IMR-90 (cell line): ENCODE measurements around the gene TMEM200C. TPM values are rescaled to one million over a fixed set of nuclear protein-coding genes. Genes with fewer than 3 reads are reported as not detected.

ENCODE experiments used
- ATAC-seq: fragments of 200-7000 bp; cut with Tn5 transposase; 2 replicates; pipeline ENCODE4 v1.9.1; 2020; ENCODE audit warnings: low read depth, mild to moderate bottlenecking, moderate library complexity
- BruUV-seq: library from RNA; stranded (reverse); fragments of 400-500 nt; replicated peaks from 2 replicates; lab custom pipeline; 2021; lab: Mats Ljungman, UMichigan
- CTCF ChIA-PET: fragments of 300-600 bp; formaldehyde crosslinking; extraction: SDS; loops from one replicate; lab custom pipeline; 2021; ENCODE audit warnings: antibody characterized with exemption; lab: Yijun Ruan, JAX
- POLR2A ChIA-PET: fragments of 300-600 bp; sonication (Branson Sonifier 250); formaldehyde crosslinking; loops from one replicate; lab custom pipeline; 2022; ENCODE audit warnings: antibody characterized with exemption; ENCODE audit not compliant: unreplicated experiment; lab: Charles Lee
- DNase-seq: peaks from one replicate; pipeline ENCODE4 v3.0.0; 2013
- H2AFZ ChIP-seq: replicated peaks from 2 replicates; pipeline ENCODE3; 2013; ENCODE audit warnings: low read length, mild to moderate bottlenecking; ENCODE audit not compliant: poor library complexity
- H2AK5ac ChIP-seq: 2 replicates; pipeline ENCODE4 v1.6.1; 2013; ENCODE audit warnings: low read depth, low read length, inconsistent platforms
- H2AK9ac ChIP-seq: replicated peaks from 2 replicates; pipeline ENCODE3; 2013; ENCODE audit warnings: mild to moderate bottlenecking, low read depth, low read length, moderate library complexity; ENCODE audit not compliant: poor library complexity
- H2BK120ac ChIP-seq: 2 replicates; pipeline ENCODE4 v1.6.1; 2013; ENCODE audit warnings: low read depth, low read length, inconsistent platforms
- H2BK15ac ChIP-seq: 3 replicates; pipeline ENCODE4 v1.6.1; 2013; ENCODE audit warnings: low read depth, low read length, inconsistent platforms
- H2BK20ac ChIP-seq: 2 replicates; pipeline ENCODE4 v1.6.1; 2013; ENCODE audit warnings: low read depth, mild to moderate bottlenecking, inconsistent platforms, low read length, moderate library complexity
- H2BK5ac ChIP-seq: 2 replicates; pipeline ENCODE4 v1.6.1; 2013; ENCODE audit warnings: mild to moderate bottlenecking, low read depth, low read length, inconsistent platforms; ENCODE audit not compliant: poor library complexity, severe bottlenecking
- H3K14ac ChIP-seq: replicated peaks from 2 replicates; pipeline ENCODE4 v1.6.1; 2013; ENCODE audit warnings: low read depth, low read length, inconsistent platforms
- H3K18ac ChIP-seq: 2 replicates; pipeline ENCODE4 v1.6.1; 2013; ENCODE audit warnings: low read depth, low read length, control low read depth
- H3K23ac ChIP-seq: 2 replicates; pipeline ENCODE4 v1.6.1; 2013; ENCODE audit warnings: low read depth, low read length, inconsistent platforms
- H3K27ac ChIP-seq: 2 replicates; pipeline ENCODE4 v1.5.1; 2013; ENCODE audit warnings: mild to moderate bottlenecking, control low read depth, low read length; ENCODE audit not compliant: insufficient read depth
- H3K27me3 ChIP-seq: 2 replicates; pipeline ENCODE4 v1.6.1; 2013; ENCODE audit warnings: low read length; ENCODE audit not compliant: control insufficient read depth, insufficient read depth
- H3K36me3 ChIP-seq: 2 replicates; pipeline ENCODE4 v1.6.1; 2013; ENCODE audit warnings: low read length, mixed read lengths; ENCODE audit not compliant: control insufficient read depth, insufficient read depth
- H3K4ac ChIP-seq: 2 replicates; pipeline ENCODE4 v1.6.1; 2013; ENCODE audit warnings: low read depth, low read length, inconsistent platforms
- H3K4me1 ChIP-seq: 2 replicates; pipeline ENCODE4 v1.6.1; 2013; ENCODE audit warnings: low read length, mixed read lengths; ENCODE audit not compliant: control insufficient read depth, insufficient read depth
- H3K4me2 ChIP-seq: 2 replicates; pipeline ENCODE4 v1.6.1; 2013; ENCODE audit warnings: low read depth, mild to moderate bottlenecking, control low read depth, low read length, moderate library complexity
- H3K4me3 ChIP-seq: 2 replicates; pipeline ENCODE4 v1.5.1; 2013; ENCODE audit warnings: low read depth, mild to moderate bottlenecking, control low read depth, low read length, moderate library complexity; ENCODE audit not compliant: insufficient read depth
- H3K56ac ChIP-seq: 2 replicates; pipeline ENCODE4 v1.6.1; 2013; ENCODE audit warnings: low read length, inconsistent platforms; ENCODE audit not compliant: insufficient read depth; ENCODE audit errors: extremely low read depth
- H3K79me1 ChIP-seq, 2 experiments: 2 replicates each; pipeline ENCODE4 v1.6.1; 2013; ENCODE audit warnings: low read length in 2 of 2, inconsistent platforms in 1 of 2, low read depth in 1 of 2
- H3K9ac ChIP-seq: 2 replicates; pipeline ENCODE4 v1.6.1; 2013; ENCODE audit warnings: low read depth, low read length, control low read depth
- H3K9me1 ChIP-seq: 2 replicates; pipeline ENCODE4 v1.6.1; 2013; ENCODE audit warnings: low read length, inconsistent platforms; ENCODE audit not compliant: insufficient read depth
- H3K9me3 ChIP-seq: 2 replicates; pipeline ENCODE4 v1.6.1; 2013; ENCODE audit warnings: low read length; ENCODE audit not compliant: control insufficient read depth, insufficient read depth
- H4K20me1 ChIP-seq: 2 replicates; pipeline ENCODE4 v1.6.1; 2013; ENCODE audit warnings: low read length, inconsistent platforms; ENCODE audit not compliant: insufficient read depth
- H4K5ac ChIP-seq: 2 replicates; pipeline ENCODE4 v1.6.1; 2013; ENCODE audit warnings: mild to moderate bottlenecking, low read depth, low read length, control low read depth
- H4K8ac ChIP-seq, 2 experiments: 2 replicates each; pipeline ENCODE4 v1.6.1; 2013; ENCODE audit warnings: low read depth in 2 of 2, low read length in 2 of 2, control low read depth in 1 of 2, inconsistent platforms in 1 of 2
- H4K91ac ChIP-seq: 2 replicates; pipeline ENCODE4 v1.6.1; 2013; ENCODE audit warnings: low read depth, low read length, inconsistent platforms; ENCODE audit not compliant: insufficient read depth
- BHLHE40 ChIP-seq: fragments of 150-350 bp; IDR thresholded peaks from 2 replicates; pipeline ENCODE4 v1.6.1; 2016; ENCODE audit warnings: mild to moderate bottlenecking, low read depth, low read length
- CEBPB ChIP-seq: IDR thresholded peaks from 2 replicates; pipeline ENCODE4 v1.6.1; 2012; ENCODE audit warnings: low read depth, low read length, improper control_type of control experiment
- FOS ChIP-seq: fragments of 150-350 bp; IDR thresholded peaks from 2 replicates; pipeline ENCODE4 v1.6.1; 2016; ENCODE audit warnings: low read depth, low read length
- MAFK ChIP-seq: IDR thresholded peaks from 2 replicates; pipeline ENCODE4 v1.6.1; 2012; ENCODE audit warnings: low read depth, low read length, improper control_type of control experiment
- MAZ ChIP-seq: IDR thresholded peaks from 2 replicates; pipeline ENCODE4 v1.6.1; 2012; ENCODE audit warnings: low read depth, mild to moderate bottlenecking, low read length, improper control_type of control experiment, moderate library complexity, borderline replicate concordance
- NFE2L2 ChIP-seq: fragments of 150-350 bp; IDR thresholded peaks from 2 replicates; pipeline ENCODE4 v1.6.1; 2016; ENCODE audit warnings: low read depth, mild to moderate bottlenecking, low read length
- RAD21 ChIP-seq: IDR thresholded peaks from 2 replicates; pipeline ENCODE4 v1.6.1; 2012; ENCODE audit warnings: low read length, improper control_type of control experiment
- RCOR1 ChIP-seq: IDR thresholded peaks from 2 replicates; pipeline ENCODE4 v1.6.1; 2012; ENCODE audit warnings: mild to moderate bottlenecking, low read length, improper control_type of control experiment; ENCODE audit not compliant: insufficient replicate concordance
- RFX5 ChIP-seq: IDR thresholded peaks from 2 replicates; pipeline ENCODE4 v1.8.0; 2012; ENCODE audit warnings: low read depth, mild to moderate bottlenecking, low read length, moderate library complexity
- SMC3 ChIP-seq: fragments of 150-350 bp; IDR thresholded peaks from 2 replicates; pipeline ENCODE4 v1.6.1; 2016; ENCODE audit warnings: low read depth, mild to moderate bottlenecking, antibody characterized with exemption, low read length, moderate library complexity
- WGBS, 2 experiments: methylation state at CpG; one replicate each; pipeline versions ENCODE4 v1.1.5 to v1.1.7; 2013; ENCODE audit warnings: missing lambda C conversion rate in 2 of 2; ENCODE audit not compliant: insufficient read length in 1 of 2; ENCODE audit errors: extremely low coverage in 2 of 2; 5-methylcytosine and 5-hydroxymethylcytosine counted together
- dilution Hi-C: fragments of 300-500 bp; cut with HindIII; formaldehyde crosslinking; loops from one replicate; pipeline ENCODE4 v1.14.3; 2018; ENCODE audit warnings: low sequenced_read_pairs; ENCODE audit not compliant: unreplicated experiment
- in situ Hi-C: fragments of 300-500 bp; cut with MboI; formaldehyde crosslinking; loops from 3 replicates; pipeline ENCODE4 v1.14.3; 2019; ENCODE audit warnings: low sequenced_read_pairs, inconsistent platforms, mixed read lengths
- intact Hi-C: fragments of 100-400 bp; cut with micrococcal nuclease; formaldehyde crosslinking; loops from 2 replicates; pipeline ENCODE4 v1.10.0; 2022
- polyA plus RNA-seq, 3 experiments: library from polyadenylated mRNA; depleted of rRNA; stranded (reverse); fragments of >200 nt; gene quantifications; 2 replicates each; pipeline ENCODE4 v1.2.3, GENCODE V29; 2012; ENCODE audit warnings: low replicate concordance in 1 of 3
- total RNA-seq: library from RNA; depleted of rRNA; stranded (reverse); fragments of >200 nt; gene quantifications from 2 replicates; pipeline ENCODE4 v1.2.3, GENCODE V29; 2012
- TF ChIP-seq, protein P1 (sequence below): fragments of 150-350 bp; IDR thresholded peaks from 2 replicates; pipeline ENCODE4 v1.6.1; 2017; ENCODE audit warnings: mild to moderate bottlenecking, antibody characterized with exemption, low read length, low read depth
- TF ChIP-seq, protein P2 (sequence below): fragments of 150-350 bp; IDR thresholded peaks from 2 replicates; pipeline ENCODE4 v1.6.1; 2016; ENCODE audit warnings: low read depth, mild to moderate bottlenecking, low read length, moderate library complexity, borderline replicate concordance
- TF ChIP-seq, protein P3 (sequence below): conservative IDR thresholded peaks from 2 replicates; pipeline ENCODE4 v1.5.1; 2012; ENCODE audit warnings: mild to moderate bottlenecking, low read depth, low read length, improper control_type of control experiment

The TMEM200C gene
- total and polyA plus RNA-seq, 2 of the 4 experiments (the other 2 are of a cell fraction): 1.4 to 2.5 TPM

DNA sequence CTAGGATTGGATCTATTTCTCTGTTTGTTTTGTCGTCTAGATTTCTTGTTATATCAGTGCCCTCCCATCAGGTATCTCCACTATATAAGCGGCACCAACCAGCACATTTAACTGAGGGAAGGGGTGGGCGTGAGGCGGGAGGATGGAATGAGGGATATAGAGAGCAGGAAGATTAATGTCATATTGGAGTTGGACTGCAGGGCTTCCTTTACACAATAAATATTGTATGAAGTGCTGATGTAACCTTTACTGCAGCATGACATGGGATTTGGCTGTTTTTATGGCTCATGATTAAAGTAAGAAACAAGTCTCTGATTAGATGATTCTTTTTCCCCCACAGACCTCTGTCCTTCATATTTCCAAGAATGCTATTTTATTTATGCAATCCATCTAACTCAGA lies 54.8 kb downstream of the TMEM200C start:
- BruUV-seq: no TSS peak
- no peak for ATAC-seq
- POLR2A ChIA-PET: no interaction called here

More for the DNA sequence above, 54.8 kb downstream of the TMEM200C start:
- no peak overlapping the region for H4K91ac ChIP-seq
- TF ChIP-seq BHLHE40: no peak
- TF ChIP-seq, protein P1, sequence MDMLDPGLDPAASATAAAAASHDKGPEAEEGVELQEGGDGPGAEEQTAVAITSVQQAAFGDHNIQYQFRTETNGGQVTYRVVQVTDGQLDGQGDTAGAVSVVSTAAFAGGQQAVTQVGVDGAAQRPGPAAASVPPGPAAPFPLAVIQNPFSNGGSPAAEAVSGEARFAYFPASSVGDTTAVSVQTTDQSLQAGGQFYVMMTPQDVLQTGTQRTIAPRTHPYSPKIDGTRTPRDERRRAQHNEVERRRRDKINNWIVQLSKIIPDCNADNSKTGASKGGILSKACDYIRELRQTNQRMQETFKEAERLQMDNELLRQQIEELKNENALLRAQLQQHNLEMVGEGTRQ: no peak
- no peak for TF ChIP-seq RAD21
- TF ChIP-seq, protein P2, sequence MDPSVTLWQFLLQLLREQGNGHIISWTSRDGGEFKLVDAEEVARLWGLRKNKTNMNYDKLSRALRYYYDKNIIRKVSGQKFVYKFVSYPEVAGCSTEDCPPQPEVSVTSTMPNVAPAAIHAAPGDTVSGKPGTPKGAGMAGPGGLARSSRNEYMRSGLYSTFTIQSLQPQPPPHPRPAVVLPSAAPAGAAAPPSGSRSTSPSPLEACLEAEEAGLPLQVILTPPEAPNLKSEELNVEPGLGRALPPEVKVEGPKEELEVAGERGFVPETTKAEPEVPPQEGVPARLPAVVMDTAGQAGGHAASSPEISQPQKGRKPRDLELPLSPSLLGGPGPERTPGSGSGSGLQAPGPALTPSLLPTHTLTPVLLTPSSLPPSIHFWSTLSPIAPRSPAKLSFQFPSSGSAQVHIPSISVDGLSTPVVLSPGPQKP: no peak
- no peak for TF ChIP-seq MAZ
- no peak for TF ChIP-seq RCOR1
- TF ChIP-seq MAFK: no peak
- TF ChIP-seq, protein P3, sequence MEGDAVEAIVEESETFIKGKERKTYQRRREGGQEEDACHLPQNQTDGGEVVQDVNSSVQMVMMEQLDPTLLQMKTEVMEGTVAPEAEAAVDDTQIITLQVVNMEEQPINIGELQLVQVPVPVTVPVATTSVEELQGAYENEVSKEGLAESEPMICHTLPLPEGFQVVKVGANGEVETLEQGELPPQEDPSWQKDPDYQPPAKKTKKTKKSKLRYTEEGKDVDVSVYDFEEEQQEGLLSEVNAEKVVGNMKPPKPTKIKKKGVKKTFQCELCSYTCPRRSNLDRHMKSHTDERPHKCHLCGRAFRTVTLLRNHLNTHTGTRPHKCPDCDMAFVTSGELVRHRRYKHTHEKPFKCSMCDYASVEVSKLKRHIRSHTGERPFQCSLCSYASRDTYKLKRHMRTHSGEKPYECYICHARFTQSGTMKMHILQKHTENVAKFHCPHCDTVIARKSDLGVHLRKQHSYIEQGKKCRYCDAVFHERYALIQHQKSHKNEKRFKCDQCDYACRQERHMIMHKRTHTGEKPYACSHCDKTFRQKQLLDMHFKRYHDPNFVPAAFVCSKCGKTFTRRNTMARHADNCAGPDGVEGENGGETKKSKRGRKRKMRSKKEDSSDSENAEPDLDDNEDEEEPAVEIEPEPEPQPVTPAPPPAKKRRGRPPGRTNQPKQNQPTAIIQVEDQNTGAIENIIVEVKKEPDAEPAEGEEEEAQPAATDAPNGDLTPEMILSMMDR: no peak
- TF ChIP-seq CEBPB: no peak
- no peak for TF ChIP-seq FOS
- no peak for TF ChIP-seq SMC3
- TF ChIP-seq NFE2L2: no peak
- TF ChIP-seq RFX5: no peak
- H2BK15ac ChIP-seq: no peak overlapping the region
- H2BK20ac ChIP-seq: no peak overlapping the region
- H3K23ac ChIP-seq: no peak overlapping the region
- no peak overlapping the region for H3K56ac ChIP-seq
- H2BK120ac ChIP-seq: no peak overlapping the region
- DNase-seq: no peak
- H4K8ac ChIP-seq: no peak overlapping the region
- dilution Hi-C loops (no loop called here), in situ Hi-C loops (loop anchor here (10.0 kb wide), 1 partner anchor 236 kb away; no protein-coding TSS in a partner anchor), intact Hi-C loops (loop anchor here (2.0 to 10.0 kb wide), 2 partner anchors 20 to 416 kb away; no protein-coding TSS in a partner anchor)
- H3K18ac ChIP-seq: no peak overlapping the region
- H2AFZ ChIP-seq: no peak overlapping the region
- CTCF ChIA-PET: no interaction called here
- H4K5ac ChIP-seq: no peak overlapping the region
- no peak overlapping the region for H2AK9ac ChIP-seq
- no CpG with 5 or more reads among the region's 4 CpGs for WGBS, 2 experiments
- no peaks in the 10 kb centered on the region for H3K9me1 ChIP-seq
- H3K4me3 ChIP-seq: no peak overlapping the region
- no peaks in the 10 kb centered on the region for H3K9me3 ChIP-seq
- no peak overlapping the region for H2BK5ac ChIP-seq
- H3K14ac ChIP-seq: no peak overlapping the region
- no peaks in the 10 kb centered on the region for H3K4me1 ChIP-seq
- no peak overlapping the region for H3K27ac ChIP-seq
- no peaks in the 10 kb centered on the region for H3K79me1 ChIP-seq
- H3K4me2 ChIP-seq: no peak overlapping the region
- no peak overlapping the region for H3K9ac ChIP-seq
- peaks cover 3% of the 10 kb centered on the region; the same call in 1 of the 2 replicates for H3K27me3 ChIP-seq
- H3K4ac ChIP-seq: no peak overlapping the region
- H2AK5ac ChIP-seq: no peak overlapping the region
- no peaks in the 10 kb centered on the region for H4K20me1 ChIP-seq
- no peaks in the 10 kb centered on the region for H3K36me3 ChIP-seq
